NB4 (cell line): ENCODE data around the gene CREB5.

Source experiments
- DNase-seq: peaks from one replicate; pipeline ENCODE4 v3.0.0; 2010; ENCODE audit warnings: low read depth
- H3K4me3 ChIP-seq: one replicate; pipeline ENCODE4 v1.5.1; 2011; ENCODE audit warnings: mild to moderate bottlenecking, low read depth, low read length, moderate library complexity
- CTCF ChIP-seq: IDR thresholded peaks from one replicate; pipeline ENCODE4 v1.5.1; 2012; ENCODE audit warnings: low read depth, low read length
- MAX ChIP-seq: IDR thresholded peaks from 2 replicates; pipeline ENCODE4 v1.6.1; 2011; ENCODE audit warnings: low read depth, low read length
- MYC ChIP-seq: IDR thresholded peaks from 2 replicates; pipeline ENCODE4 v1.6.1; 2011; ENCODE audit warnings: low read depth, low read length
- POLR2A ChIP-seq: IDR thresholded peaks from 2 replicates; pipeline ENCODE4 v1.6.1; 2011; ENCODE audit warnings: mild to moderate bottlenecking; ENCODE audit not compliant: insufficient read length; ENCODE audit errors: extremely low read depth

Gene CREB5

DNA sequence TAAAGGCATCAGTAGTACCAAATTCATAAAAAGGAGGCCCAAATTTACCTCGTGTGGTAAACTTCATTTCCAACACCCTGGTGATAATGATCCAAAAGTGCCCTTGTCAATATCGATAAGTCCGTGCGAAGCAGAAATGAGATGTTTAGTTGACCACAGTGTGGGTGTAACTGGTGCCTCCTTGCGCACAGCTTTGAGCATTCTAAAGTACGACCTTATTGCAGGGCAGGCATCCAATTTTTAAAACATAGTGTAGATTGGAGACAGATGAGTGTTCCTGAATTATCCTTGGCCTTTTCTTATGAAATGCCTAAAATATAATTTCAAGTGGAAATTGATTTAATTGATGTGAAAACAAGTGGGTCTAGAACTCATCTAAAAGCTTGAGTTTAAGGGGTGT, 297.4 kb downstream of the CREB5 start:
- no peak for DNase-seq
- no peak overlapping the region for H3K4me3 ChIP-seq
- TF ChIP-seq MAX = no peak
- no peak for TF ChIP-seq CTCF
- no peak for TF ChIP-seq MYC
- TF ChIP-seq POLR2A = no peak

DNA sequence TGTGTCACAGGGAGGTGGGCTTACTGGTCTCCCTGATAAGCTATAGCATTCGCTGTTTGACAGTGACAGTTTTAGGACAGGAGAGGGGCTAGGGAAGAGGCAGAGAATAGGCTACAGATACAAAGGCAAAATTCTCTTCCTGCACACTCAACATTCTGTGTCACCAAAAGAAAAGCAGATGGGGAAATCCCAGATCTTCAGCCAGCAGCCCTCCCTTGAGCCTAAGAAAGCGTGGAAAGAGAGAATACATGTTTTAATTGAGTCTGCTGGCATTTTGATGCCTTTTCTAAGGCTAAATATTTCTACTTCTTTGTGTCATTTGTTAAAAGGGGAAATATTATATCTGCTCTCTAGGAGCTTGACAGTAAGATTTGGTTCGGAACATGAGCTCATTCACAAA, 298.8 kb downstream of the CREB5 start:
- DNase-seq = no peak
- TF ChIP-seq POLR2A (no peak), CTCF (no peak), MYC (no peak), MAX (no peak)
- H3K4me3 ChIP-seq = no peak overlapping the region

DNA sequence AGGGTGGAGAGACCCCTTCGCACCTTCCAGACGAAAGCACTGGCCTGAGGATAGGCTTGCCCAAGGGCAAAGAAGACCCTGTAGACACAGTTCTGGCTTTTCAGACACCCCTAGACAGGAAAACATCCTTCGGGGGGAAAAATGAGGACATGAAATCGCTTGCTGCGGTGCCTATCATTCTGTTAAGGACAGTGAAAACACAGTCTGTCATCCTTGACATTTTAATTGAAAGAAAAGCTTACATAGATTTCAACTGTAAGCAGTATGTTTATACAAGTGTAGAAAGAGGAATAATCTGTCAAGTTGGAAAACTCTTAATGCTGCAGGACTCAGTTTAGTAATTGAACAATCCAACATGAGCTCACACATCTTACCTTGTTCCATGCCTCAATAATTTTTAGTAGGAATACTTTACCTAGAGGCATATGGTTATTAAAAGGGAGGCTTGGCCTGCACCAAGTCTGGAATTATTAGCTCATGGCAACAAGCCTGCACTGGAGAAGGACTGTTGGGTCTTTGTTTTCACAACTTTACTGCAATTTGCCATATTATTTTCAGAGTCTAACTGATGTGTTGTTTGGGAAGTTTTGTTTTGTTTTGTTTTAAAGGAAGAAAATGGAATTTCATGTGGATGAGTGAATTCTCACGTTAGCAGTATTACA, 302.3 kb downstream of the CREB5 start:
- DNase-seq = no peak
- TF ChIP-seq POLR2A (no peak), CTCF (no peak), MYC (no peak)

GRCh38 chr7:28717445-28718054, 305.2 kb downstream of the CREB5 start:
- TF ChIP-seq CTCF (no peak), MYC (no peak), MAX (no peak), POLR2A (no peak)
- no peak for DNase-seq
- no peak overlapping the region for H3K4me3 ChIP-seq

More for the DNA sequence above, 302.3 kb downstream of the CREB5 start:
- no peak overlapping the region for H3K4me3 ChIP-seq

DNA sequence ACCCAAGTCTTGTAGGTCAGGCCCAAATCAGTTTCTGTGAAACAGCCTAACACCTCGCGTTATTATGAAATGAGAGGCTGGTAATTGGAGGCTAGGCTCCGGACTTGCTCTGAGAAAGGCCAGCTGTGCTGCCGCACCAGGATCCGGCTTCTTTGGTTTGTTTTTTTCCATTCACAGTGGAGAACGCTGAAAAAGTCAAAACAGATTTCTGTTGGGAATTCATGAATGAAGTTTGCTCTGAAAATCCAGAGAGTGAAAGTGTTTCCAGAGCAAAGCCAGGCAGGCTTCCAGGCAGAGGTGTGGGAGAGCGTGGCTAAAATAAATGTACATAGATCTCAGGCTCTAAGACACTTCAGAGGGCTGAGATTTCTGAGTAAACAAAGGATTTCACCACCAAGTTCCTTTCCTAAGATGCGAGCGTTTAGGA, 305.8 kb downstream of the CREB5 start:
- DNase-seq = no peak
- TF ChIP-seq MAX (no peak), POLR2A (no peak), CTCF (no peak), MYC (no peak)
- no peak overlapping the region for H3K4me3 ChIP-seq

- no peak for TF ChIP-seq POLR2A
- no peak for TF ChIP-seq MAX
- no peak for TF ChIP-seq MYC
- DNase-seq = no peak
- no peak overlapping the region for H3K4me3 ChIP-seq
These were observed 306.2 kb downstream of the CREB5 start for GRCh38 chr7:28718545-28718944.
